Heart right ventricle (tissue), 16 donors: ENCODE measurements around the gene MORC2. TPM values are rescaled to one million over a fixed set of nuclear protein-coding genes. Genes with fewer than 3 reads are reported as not detected.

ENCODE experiments used
- ATAC-seq, 8 donors: fragments of 200-7000 bp; cut with Tn5 transposase; one replicate each; pipeline ENCODE4 v1.9.1; 2020; ENCODE audit warnings: mild to moderate bottlenecking in 8 of 8, moderate library complexity in 8 of 8, moderate number of reproducible peaks in 1 of 8
- DNase-seq, 2 donors: peaks; one replicate each; pipeline ENCODE4 v3.0.0-alpha.2; 2020
- H3K27ac ChIP-seq, 10 donors: fragments of 200-600 bp; sonication (generic) in 2 of 10; one replicate each; pipeline versions ENCODE4 v1.5.0 to v1.8.0; 2020 to 2022; ENCODE audit warnings: mild to moderate bottlenecking in 3 of 10
- H3K27me3 ChIP-seq, 7 donors: fragments of 200-600 bp; one replicate each; pipeline ENCODE4 v1.8.0; 2021 to 2022; ENCODE audit warnings: mild to moderate bottlenecking in 2 of 7
- H3K36me3 ChIP-seq, 9 donors: fragments of 200-600 bp; sonication (generic) in 1 of 9; one replicate each; pipeline versions ENCODE4 v1.5.0 to v1.8.0; 2020 to 2022; ENCODE audit warnings: mild to moderate bottlenecking in 2 of 9
- H3K4me1 ChIP-seq, 9 donors: fragments of 200-600 bp; sonication (generic) in 1 of 9; one replicate each; pipeline versions ENCODE4 v1.5.0 to v1.8.0; 2020 to 2022; ENCODE audit warnings: mild to moderate bottlenecking in 4 of 9
- H3K4me3 ChIP-seq, 10 donors: fragments of 200-600 bp; sonication (generic) in 2 of 10; one replicate each; pipeline versions ENCODE4 v1.5.0 to v1.8.0; 2020 to 2022; ENCODE audit warnings: mild to moderate bottlenecking in 7 of 10, moderate library complexity in 2 of 10
- H3K9me3 ChIP-seq, 11 donors: fragments of 200-600 bp in 10 of 11; sonication (generic) in 2 of 11; one replicate each; pipeline versions ENCODE4 v1.5.0 to v1.8.0; 2013 to 2022; ENCODE audit warnings: mild to moderate bottlenecking in 2 of 11, control low read depth in 1 of 11, moderate library complexity in 1 of 11
- CTCF ChIP-seq, 9 donors: fragments of 200-600 bp; sonication (generic) in 2 of 9; IDR thresholded peaks; one replicate each; pipeline versions ENCODE4 v1.5.0 to v1.8.0; 2021 to 2022; ENCODE audit warnings: antibody characterized with exemption in 9 of 9, mild to moderate bottlenecking in 5 of 9, moderate library complexity in 1 of 9
- WGBS, 2 donors: extraction: QIAGEN DNeasy Blood & Tissue Kit; methylation state at CpG; one replicate each; pipeline ENCODE4 v1.1.7; 2013; ENCODE audit warnings: inconsistent platforms in 1 of 2; 5-methylcytosine and 5-hydroxymethylcytosine counted together
- intact Hi-C, 10 donors: fragments of 100-400 bp; cut with DNase I; formaldehyde crosslinking; loops; one replicate each; pipeline versions ENCODE4 v1.11.1 to v1.14.2; 2022
- polyA plus RNA-seq, 2 donors: library from polyadenylated mRNA; stranded (reverse); fragments of 200-250 nt; gene quantifications; one replicate each; pipeline ENCODE4 v1.2.3, GENCODE V29; 2013
- total RNA-seq, 10 donors: library from RNA; stranded (reverse); fragmentation: NEBNext Ultra II Directional in 3 of 10; extraction: Animal tissue kit (Norgen Biotek cat#: 25700) in 3 of 10; gene quantifications; one replicate each; pipeline versions ENCODE4 v1.2.1 to v1.2.4, GENCODE V29; 2021 to 2023
- donor health status: Arrhythmogenic right ventricular cardiomyopathy.
- donor health status: ischemic (EF 13 %, LVEDD 7.1; RV severe dilation, severe dysfunction).
- donor health status: healthy with polysubstance abuse.
- donor health status: DM: no; HTN: yes; CAD: no.
- donor health status: DM: no; HTN: no; CAD: no.
- donor health status: ischemic (EF 25% LVEDD 6.9; RV normal size, moderate dysfunction).
- donor health status: ischemic (EF 25% LVEDD 5.7; RV mildly dilated, moderate dysfunction).
- donor health status: healthy.
- donor health status: DM: yes; HTN: yes; CAD: no.
- donor health status: Ischemic cardiomyopathy.
- donor health status: ischemic (EF 35%, LVEDD 5.7; RV mildly dilated, moderate dysfunction).
- donor health status: nonischemic (EF 11% LVEDD 7.7; RV severe dilation, severe dysfunction).
- donor health status: DM: yes; HTN: yes; CAD: no.
- donor health status: PGD.
- donor health status: ischemic (EF 29% LVEDD 5.4; RV normal size, mild dysfunction).
- donor health status: nonischemic (EF 23%, LVEDD 6.1; RV moderate dilation, normal function).

Gene MORC2
- total and polyA plus RNA-seq, 12 donors = 14.1 to 27.8 (median 20.5) TPM

- H3K4me1 ChIP-seq = no peaks in the 10 kb centered on the region
- no peak for TF ChIP-seq CTCF (IDR thresholded peaks at IDR 0.05)
- H3K27ac ChIP-seq = no peak overlapping the region
- WGBS, 2 donors = 93 to 96% methylated on average over 16 of the region's 16 CpGs
- H3K4me3 ChIP-seq = no peak overlapping the region
- ATAC-seq = no peak
- H3K9me3 ChIP-seq = no peaks in the 10 kb centered on the region
- H3K36me3 ChIP-seq = peaks cover 3 to 100% (median 86%) of the 10 kb centered on the region in 9 donors
- DNase-seq = no peak
- no peaks in the 10 kb centered on the region for H3K27me3 ChIP-seq
- intact Hi-C loops = no loop called here
Measured at GRCh38 chr22:30932661-30933060, 35.9 kb downstream of the MORC2 start.

- 95 to 98% methylated on average over 4 of the region's 4 CpGs for WGBS, 2 donors
- Histone ChIP-seq H3K4me3 (no peak overlapping the region), H3K27ac (no peak overlapping the region), H3K4me1 (no peaks in the 10 kb centered on the region), H3K36me3 (peaks cover 4 to 100% (median 84%) of the 10 kb centered on the region in 9 donors), H3K9me3 (no peaks in the 10 kb centered on the region), H3K27me3 (no peaks in the 10 kb centered on the region)
- intact Hi-C loops = no loop called here
- ATAC-seq (no peak), DNase-seq (no peak)
- no peak for TF ChIP-seq CTCF (IDR thresholded peaks at IDR 0.05)
Measured at GRCh38 chr22:30931541-30932300, 36.9 kb downstream of the MORC2 start.

- no peak for ATAC-seq
- H3K4me1 ChIP-seq = no peaks in the 10 kb centered on the region
- TF ChIP-seq CTCF (IDR thresholded peaks at IDR 0.05) = no peak
- no peaks in the 10 kb centered on the region for H3K27me3 ChIP-seq
- no peaks in the 10 kb centered on the region for H3K9me3 ChIP-seq
- no peak overlapping the region for H3K27ac ChIP-seq
- intact Hi-C loops = no loop called here
- WGBS, 2 donors = 78 to 80% methylated on average over 3 of the region's 3 CpGs
- peaks cover 0 to 100% (median 72%) of the 10 kb centered on the region in 9 donors for H3K36me3 ChIP-seq
- no peak for DNase-seq
- H3K4me3 ChIP-seq = no peak overlapping the region
Measured at GRCh38 chr22:30930228-30930627, 38.3 kb downstream of the MORC2 start.

- Histone ChIP-seq H3K27ac (no peak overlapping the region), H3K4me3 (no peak overlapping the region), H3K4me1 (no peaks in the 10 kb centered on the region), H3K27me3 (no peaks in the 10 kb centered on the region), H3K9me3 (no peaks in the 10 kb centered on the region), H3K36me3 (peaks cover 0 to 94% (median 54%) of the 10 kb centered on the region in 9 donors)
- TF ChIP-seq CTCF (IDR thresholded peaks at IDR 0.05) = no peak
- DNase-seq = no peak
- intact Hi-C loops = loop anchor here in 3 of 10 donors (10.0 kb wide), 1 partner anchor 294 kb away; the partner anchor contains the start of gene SLC35E4 (in 3 of the 3)
- WGBS, 2 donors = 96 to 97% methylated on average over 6 of the region's 6 CpGs
- no peak for ATAC-seq
Measured at GRCh38 chr22:30928401-30928800, 40.2 kb downstream of the MORC2 start.
